NOMO-1 treated with DMSO at 0.1 percent for 48 hours (cell line): ENCODE measurements around the gene SCCPDH.
"Not testable (repeated sequence)": the region's sequence is repeated elsewhere in the genome, so short reads cannot be mapped to it uniquely, and the experiment has no call there.

Experiments used
- DNase-seq: peaks from one replicate; lab custom pipeline; 2025; ENCODE audit not compliant: unreplicated experiment; lab: John Stamatoyannopoulos, UW

SCCPDH gene

DNA sequence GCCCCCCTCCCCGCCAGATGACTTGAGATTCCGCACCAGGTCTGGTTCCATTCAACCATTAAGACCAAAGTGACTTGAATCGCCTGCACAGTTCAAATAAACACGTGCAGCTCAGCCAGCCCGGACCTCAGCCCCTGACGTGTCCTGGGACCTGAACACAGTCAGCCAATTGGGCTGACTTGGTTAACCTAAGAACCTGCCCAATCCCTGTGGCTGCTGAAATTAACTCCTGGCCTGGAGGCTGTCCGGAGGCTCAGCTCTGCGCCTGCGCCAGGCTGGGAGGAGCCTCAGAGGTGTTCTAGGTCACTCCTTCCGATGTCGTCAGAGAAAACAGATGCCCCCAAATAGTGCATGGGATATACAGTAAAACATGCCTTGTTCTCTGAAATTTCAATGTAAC, 73.4 kb downstream of the SCCPDH start:
- DNase-seq, result no peak

DNA sequence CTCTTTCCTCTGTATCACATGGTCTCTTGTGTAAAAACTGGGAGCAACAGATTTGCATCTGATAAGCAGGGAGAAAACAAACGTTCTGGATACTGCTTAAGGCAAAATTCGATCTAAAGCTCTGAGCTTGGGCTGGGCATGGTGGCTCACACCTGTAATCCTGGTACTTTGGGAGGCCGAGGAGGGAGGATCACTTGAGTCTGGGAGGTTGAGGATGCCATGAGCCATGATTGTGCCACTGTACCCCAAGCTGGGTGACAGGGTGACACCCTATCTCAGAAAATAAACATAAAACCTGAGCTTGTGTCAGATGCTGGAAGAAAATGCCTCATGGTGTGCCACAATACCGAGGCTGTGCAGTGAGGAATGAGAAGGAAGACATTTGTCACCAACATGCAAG, 73.9 kb downstream of the SCCPDH start:
- no peak for DNase-seq

DNA sequence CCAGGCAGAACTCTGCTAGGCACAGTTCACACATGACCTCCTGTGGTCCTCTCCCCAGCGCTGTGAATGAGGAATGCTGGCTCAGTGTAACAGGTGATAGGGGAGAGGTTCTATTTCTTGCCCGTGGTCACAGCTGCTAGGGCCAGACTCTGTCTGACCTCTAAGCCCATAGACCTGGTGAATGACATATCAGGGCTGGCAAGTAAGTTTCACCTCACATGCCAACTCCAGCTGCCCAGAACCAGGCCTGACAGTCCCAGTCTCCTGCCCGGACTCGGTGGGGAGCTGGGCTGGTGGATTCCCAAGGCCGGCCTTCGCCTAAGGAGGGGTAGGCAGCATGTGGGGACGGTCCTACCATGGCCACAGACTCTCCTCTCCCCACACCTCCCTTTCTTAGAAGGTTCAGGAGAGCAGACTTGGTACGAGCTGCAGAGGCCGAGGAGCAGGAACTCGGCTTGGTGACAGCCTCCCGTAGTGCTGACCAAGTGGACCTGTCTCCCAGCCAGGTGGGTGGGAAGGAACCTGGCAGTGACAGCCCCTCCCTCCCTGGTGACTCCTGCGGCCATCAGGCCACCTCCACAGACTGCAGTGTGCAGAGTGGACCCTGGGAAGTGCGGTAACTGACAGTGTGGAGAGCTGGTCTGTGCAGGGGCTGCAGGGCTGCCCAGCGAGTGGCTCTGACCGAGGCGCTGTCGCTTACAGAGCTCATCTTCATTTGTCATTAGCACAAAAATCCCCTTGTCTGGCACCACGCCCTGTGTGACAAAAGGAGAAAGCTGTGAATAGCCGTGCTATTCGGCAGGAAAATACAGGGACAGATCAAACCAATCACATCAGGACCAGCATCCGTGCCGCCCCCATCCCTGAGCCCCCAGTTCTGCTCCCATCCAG, 74.6 kb downstream of the SCCPDH start:
- DNase-seq, result no peak

DNA sequence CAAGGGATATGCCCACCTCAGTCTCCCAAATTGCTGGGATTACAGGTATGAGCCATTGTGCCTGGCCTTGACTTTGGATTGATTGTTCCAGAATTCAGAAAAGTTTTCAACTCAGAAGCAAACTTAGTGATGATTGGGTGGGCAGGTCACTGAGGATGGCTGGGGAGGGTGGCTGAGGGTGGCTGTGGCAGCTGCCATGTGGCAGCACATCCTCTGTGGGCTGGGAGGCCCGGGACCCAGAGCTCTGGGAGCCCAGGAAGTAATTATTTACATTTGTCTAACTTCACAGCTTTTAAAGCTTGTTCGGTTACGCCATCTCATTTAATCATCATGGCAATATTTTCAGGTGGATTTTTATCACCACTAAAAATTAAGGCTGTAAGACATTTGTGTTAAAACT, 76.1 kb downstream of the SCCPDH start:
- DNase-seq, result no peak

DNA sequence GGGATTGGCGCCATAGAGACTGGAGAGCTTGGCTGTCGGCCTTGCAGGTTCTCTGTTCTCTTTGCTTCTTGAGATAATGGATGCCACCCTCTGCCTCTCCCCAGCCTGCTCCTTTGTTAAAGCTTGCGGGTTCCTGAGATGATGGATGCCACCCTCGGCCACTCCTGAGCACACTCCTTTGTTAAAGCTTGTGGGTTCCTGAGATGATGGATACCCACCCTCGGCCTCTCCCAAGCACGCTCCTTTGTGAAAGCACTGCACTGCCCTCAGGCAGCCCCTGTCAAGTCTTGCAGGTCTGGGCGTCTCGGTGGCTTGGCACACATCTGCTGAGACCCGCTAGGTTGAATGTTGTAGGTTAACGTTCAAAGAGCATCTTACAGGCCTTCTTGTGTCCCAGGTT, 76.5 kb downstream of the SCCPDH start:
- DNase-seq, result no peak

DNA sequence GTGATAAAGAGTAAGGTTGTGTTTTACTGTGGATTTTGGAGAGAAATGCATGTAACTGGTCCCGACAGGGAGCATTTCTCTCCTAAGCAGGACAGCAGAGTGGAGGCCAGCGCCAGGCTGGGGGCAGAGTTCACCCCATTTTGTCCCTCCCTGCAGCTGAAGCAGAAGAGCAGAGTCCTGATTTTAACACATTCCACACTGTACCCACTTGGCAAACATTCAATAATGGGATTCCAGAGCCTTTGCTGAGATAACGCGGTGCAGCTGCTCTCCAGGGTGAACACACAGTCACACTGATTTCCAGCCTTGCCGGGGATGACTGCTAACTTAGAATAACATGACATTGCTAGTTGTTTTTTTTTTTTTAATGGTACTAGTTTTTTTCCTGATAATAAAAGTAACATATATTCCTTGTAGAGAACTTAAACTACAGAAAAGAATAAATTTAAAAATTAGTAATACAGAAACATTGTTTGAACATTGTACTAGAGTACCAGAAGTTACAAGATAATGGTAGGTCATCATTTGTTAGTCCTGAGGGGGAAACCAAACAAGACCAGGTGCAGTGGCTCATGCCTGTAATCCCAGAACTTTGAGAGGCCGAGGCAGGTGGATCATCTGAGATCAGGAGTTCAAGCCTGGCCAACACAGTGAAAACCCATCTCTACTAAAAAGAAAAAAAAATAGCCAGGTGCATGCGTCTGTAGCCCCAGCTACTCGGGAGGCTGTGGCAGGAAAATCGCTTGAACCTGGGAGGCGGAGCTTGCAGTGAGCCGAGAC, 77.2 kb downstream of the SCCPDH start:
- no peak for DNase-seq

DNA sequence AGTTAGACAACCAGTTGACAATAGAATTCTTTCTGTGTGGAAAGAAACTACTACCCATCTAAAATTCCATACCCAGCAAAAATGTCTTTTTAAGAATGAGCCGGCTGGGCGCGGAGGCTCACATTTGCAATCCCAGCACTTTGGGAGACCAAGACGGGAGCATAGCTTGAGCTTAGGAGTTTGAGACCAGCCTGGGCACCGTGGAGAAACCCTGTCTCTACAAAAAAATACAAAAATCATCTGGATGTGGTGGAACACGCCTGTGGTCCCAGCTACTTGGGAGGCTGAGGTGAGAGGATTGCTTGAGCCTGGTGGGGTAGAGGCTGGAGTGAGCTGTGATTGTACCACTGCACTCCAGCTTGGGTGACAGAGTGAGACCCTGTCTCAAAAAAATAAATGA, 79.2 kb downstream of the SCCPDH start:
- DNase-seq, result no peak

DNA sequence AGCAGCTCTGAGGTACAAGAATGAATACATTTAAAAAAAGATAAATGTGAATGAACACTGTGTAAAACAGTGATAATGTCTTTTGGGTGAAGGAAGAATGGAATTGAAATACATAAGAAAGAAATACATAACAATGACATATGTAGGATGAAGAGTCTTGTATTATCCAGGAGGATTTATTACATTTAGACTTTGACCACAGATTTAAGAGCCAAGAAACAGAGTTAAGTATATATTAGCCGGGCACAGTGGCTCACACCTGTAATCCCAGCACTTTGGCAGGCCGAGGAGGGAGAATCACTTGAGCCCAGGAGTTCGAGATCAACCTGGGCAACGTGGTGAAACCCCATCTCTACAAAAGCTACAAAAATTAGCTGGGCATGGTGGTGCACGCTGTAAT, 79.7 kb downstream of the SCCPDH start:
- no peak for DNase-seq

DNA sequence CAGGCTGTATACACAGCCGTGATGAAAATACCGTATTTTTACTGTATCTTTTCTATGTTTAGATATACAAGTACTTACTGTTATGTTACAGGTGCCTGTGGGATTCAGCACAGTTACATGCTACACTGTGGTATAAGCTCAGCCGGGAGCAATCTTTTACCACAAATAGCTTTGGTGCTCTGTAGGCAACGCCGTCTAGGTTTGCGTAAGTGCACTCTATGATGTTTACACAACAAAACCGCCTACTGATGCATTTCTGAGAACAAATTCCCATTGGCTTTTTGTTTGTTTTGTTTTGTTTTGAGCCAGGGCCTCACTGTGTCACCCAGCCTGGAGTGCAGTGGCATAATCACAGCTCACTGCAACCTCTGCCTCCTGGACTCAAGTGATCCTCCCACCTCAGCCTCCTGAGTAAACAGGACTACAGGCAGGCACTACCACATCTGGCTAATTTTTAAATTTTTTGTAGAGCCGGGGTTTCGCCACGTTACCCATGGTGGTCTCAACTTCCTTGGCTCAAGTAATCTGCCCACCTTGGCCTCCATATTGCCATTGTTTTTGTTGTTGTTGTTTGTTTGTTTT, 81.0 kb downstream of the SCCPDH start:
- no peak for DNase-seq

DNA sequence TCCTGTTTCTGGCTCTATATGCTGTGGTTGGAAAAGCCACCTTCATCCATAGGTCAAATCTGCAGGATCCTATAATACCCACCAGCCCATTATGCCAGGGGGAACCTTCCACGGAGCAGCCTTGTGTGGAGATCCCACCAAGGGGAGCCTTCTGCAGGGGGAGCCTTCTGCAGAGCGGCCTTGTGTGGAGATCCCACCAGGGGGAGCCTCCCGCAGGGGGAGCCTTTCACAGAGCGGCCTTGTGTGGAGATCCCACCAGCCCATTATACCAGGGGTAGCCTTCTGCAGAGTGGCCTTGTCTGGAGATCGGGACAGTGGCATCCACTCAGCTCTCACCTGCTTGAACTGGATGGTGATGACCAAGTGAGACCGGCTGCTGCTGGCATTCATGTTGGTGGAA, 85.3 kb downstream of the SCCPDH start:
- DNase-seq, result no peak

DNA sequence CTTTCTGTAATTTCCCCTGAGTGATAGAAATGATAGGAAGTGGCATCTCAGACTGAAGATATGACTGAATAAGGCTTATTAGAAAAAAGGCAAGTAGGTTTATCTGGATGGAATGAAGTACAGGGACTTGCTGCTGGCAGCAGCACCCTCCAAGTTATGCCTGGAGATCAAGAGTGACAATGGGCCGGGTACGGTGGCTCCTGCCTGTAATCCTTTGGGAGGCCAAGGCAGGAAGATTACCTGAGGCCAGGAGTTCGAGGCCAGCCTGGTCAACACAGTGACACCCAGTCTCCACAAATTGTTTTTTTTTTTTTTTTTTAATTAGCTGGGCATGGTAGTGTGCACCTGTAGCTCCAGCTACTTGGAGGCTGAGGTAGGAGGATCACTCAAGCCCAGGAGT, 87.8 kb downstream of the SCCPDH start:
- DNase-seq, result no peak

DNA sequence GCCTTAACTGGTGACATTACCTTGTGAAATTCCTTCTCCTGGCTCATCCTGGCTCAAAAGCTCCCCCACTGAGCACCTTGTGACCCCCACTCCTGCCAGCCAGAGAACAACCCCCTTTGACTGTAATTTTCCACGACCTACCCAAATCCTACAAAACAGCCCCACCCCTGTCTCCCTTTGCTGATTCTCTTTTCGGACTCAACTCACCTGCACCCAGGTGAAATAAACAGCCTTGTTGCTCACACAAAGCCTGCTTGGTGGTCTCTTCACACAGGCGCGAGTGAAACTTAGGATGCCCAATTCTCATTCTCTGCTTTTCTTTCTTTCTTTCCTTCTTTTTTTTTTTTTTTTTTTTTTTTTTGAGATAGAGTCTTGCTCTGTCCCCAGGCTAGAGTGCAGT, 89.1 kb downstream of the SCCPDH start:
- not testable (repeated sequence) for DNase-seq

DNA sequence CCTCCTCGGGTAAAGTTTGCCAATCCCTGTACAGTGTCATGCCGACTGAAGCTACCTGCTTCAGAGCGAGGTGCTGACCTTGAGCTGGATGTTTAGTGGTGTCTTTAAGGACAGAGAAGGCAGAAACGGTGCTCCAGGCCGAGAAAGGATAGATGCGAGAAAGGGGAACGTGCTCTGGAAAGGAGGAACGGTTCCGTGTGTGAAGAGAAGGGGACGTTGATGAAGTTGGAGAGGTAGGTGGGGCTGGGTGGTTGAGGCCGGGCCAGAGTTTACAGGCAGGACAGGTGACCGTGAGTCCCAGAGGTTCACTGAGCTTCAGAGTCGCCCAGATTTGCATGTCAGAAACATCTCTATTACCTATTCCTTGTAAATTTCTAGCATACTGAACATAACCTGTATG, 90.7 kb downstream of the SCCPDH start:
- no peak for DNase-seq

DNA sequence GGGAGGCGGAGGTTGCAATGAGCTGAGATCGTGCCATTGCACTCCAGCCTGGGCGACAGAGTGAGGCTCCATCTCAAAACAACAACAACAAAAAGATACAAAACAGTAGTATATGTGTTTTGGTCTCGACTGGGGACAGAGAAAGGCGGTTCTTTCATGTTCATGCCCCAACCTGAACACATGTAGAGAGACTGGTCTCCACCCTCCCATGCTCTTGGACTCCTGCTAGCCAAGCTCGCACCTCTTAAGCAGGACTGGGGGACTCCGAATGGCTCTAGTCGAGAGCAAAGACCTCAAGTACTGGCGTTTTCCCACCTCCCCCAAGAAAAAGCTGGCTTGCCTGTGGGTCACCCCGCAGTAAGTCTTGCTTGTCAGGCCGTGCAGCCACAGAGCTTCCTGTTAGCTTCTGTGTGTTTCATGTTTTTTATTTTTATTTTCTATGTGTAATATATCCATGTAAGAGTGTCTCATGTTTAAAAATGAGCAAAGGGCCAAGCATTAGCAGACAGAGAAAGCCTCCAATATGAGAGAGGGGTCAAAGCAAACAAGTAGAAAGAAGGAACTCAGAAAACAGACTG, 91.6 kb downstream of the SCCPDH start:
- DNase-seq, result no peak
